AG10803 (cell line): ENCODE measurements around the gene ADGRV1.

Experiments used
- DNase-seq: peaks from one replicate; pipeline ENCODE4 v3.0.0; 2010; ENCODE audit warnings: low read depth
- H3K4me3 ChIP-seq: 2 replicates; pipeline ENCODE4 v1.5.1; 2011; ENCODE audit warnings: mild to moderate bottlenecking, low read length, control low read depth
- TF ChIP-seq, protein P1 (sequence below): conservative IDR thresholded peaks from 2 replicates; pipeline ENCODE4 v1.5.1; 2011; ENCODE audit warnings: mild to moderate bottlenecking, low read length, control low read depth, inconsistent platforms

ADGRV1 gene

DNA sequence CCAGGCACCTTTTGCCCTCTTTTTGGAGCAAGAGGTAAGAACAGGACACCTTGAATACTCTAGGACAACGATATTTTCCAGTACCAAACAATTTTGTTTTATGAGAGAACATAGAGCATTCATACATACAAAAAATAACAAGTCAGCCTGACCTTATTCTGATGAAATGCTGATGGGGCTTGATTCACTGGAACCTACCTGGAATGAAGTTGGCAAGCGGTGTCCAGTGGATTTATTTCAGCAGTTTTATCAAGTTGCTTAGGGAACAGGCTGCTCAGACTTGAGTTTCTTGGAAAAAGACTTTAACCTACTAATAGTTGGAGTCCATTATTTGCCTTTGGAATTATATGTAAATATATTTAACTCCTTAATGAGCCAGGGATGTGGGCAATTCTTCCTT lies 502.5 kb downstream of the ADGRV1 start:
- DNase-seq = no peak
- TF ChIP-seq, protein P1, sequence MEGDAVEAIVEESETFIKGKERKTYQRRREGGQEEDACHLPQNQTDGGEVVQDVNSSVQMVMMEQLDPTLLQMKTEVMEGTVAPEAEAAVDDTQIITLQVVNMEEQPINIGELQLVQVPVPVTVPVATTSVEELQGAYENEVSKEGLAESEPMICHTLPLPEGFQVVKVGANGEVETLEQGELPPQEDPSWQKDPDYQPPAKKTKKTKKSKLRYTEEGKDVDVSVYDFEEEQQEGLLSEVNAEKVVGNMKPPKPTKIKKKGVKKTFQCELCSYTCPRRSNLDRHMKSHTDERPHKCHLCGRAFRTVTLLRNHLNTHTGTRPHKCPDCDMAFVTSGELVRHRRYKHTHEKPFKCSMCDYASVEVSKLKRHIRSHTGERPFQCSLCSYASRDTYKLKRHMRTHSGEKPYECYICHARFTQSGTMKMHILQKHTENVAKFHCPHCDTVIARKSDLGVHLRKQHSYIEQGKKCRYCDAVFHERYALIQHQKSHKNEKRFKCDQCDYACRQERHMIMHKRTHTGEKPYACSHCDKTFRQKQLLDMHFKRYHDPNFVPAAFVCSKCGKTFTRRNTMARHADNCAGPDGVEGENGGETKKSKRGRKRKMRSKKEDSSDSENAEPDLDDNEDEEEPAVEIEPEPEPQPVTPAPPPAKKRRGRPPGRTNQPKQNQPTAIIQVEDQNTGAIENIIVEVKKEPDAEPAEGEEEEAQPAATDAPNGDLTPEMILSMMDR = no peak
- H3K4me3 ChIP-seq = no peak overlapping the region

DNA sequence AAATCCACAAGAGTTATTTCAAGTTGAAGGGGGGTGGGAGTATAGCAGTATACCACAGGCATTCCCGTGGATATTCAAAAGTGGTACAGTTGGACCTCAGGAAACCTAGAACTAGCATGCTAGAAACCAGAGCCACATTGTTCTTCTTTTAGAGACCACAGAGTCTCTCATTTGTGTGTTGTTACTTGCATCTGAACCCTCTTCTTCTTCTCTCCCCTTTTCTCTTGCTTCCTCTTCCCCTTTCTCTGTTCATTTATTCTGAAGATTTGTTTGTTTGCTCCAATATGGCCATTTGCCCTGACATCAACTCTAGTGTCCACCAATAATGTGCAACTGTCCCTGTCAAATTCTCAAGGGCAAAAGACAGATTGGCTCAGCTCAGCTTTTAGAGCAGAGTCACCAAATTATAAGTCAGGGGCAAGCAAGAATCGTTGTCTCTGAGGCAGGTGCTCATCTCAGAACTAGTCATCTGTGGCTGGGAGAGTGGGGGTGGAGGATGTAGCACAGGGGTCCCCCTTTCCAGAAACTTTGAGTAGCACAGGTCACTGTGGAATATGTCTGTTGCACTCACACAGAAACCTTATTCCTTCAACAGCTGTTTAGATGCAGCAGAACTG lies 503.5 kb downstream of the ADGRV1 start:
- H3K4me3 ChIP-seq = no peak overlapping the region
- no peak for DNase-seq
- TF ChIP-seq, protein P1 = no peak

DNA sequence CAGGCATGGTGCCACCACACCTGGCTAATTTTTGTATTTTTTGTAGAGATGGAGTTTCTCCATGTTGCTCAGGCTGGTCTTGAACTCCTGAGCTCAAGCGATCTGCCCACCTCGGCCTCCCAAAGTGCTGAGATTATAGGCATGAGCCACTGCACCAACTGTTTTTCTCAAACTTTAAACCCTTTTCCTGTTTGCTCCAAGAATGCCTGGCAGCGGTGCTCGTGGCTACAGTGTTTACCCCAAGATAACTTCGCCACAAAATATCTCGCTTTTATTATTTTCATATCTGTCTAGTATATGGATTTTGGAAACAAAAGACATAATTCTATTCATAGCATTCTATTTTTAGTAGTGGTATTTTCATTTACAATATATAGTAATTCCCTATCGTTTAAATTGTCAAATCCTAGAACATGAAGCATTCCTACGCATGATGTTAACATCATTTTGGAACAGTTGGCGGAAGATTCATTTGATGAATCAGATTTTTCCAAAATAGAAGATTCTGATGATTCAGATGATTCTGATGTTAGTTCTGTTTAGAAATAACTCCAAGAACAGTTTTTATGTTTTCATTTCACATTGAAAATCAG lies 504.6 kb downstream of the ADGRV1 start:
- DNase-seq = peak; percentile 55
- peak overlapping the region; percentile 12 for H3K4me3 ChIP-seq

DNA sequence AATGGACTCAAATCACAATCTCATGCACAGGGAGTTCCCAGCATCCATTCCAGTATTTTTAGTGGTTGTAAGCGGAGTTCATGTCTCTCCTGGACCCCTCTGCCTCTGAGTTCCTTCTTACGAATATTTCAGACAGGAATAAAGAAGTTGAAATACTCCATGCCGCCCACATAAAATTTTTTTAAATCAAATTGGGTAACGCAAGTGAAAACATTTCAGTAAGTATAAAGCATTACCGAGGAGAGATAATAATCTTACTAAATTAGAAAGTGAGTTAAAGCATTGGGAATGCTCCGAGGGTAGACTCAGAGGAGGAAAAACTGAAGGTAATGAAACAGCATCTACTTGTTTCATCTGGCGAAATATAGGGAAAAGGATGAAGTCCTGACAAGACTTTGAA lies 506.9 kb downstream of the ADGRV1 start:
- DNase-seq = no peak
- no peak overlapping the region for H3K4me3 ChIP-seq
- TF ChIP-seq, protein P1 = no peak

DNA sequence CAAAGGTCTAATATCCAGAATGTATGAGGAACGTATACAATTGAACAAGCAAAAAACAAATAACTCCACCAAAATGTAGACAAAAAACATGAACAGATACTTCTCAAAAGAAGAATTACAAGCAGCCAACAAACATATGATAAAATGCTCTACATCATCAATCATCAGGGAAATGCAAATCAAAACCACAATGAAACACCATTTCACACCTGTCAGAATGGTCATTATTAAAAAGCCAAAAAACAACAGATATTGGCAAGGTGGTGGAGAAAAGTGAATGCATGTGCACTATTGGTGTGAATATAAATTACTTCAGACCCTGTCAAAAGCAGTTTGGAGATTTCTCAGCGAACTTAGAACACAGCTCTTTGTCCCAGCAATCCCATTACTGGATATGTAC lies 510.8 kb downstream of the ADGRV1 start:
- TF ChIP-seq, protein P1 = no peak
- no peak overlapping the region for H3K4me3 ChIP-seq
- no peak for DNase-seq

DNA sequence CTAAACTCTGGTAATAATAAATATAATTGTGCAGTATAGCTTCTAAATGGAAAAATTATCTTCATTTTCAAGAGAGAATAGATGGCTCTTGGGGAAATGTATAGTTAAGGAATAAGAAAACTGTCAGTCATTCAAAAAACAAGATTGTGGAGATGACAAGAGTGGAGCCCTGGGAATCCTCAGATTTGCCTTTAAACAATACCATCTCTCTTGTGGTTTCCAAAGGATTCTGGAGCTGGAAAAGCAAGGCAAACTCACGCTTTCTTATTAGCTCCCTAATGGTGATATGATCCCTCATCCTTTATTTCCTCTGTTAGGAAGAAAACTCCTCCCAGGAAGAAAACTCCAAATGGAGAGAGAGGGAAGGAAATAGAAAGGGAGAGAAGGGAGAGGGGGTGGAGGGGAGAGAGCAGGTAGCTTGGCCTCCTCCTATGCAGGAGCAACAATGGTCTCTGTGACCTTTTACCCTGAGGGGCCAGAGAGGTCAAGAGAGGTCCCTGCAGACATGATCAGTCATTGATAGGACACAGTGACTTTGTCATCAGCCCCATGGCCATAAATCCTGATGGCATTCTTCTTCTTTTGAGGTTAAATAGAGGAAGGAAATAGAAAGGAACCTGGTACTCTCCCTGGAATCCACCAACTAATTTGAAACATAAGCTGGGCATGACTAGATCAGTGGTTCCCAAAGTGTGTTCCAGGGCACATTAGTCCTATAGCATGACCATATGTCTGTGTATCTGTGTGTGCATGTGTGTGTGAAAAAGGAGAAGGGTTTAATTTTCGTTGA lies 512.4 kb downstream of the ADGRV1 start:
- no peak for DNase-seq
- H3K4me3 ChIP-seq = no peak overlapping the region
- TF ChIP-seq, protein P1 = no peak

DNA sequence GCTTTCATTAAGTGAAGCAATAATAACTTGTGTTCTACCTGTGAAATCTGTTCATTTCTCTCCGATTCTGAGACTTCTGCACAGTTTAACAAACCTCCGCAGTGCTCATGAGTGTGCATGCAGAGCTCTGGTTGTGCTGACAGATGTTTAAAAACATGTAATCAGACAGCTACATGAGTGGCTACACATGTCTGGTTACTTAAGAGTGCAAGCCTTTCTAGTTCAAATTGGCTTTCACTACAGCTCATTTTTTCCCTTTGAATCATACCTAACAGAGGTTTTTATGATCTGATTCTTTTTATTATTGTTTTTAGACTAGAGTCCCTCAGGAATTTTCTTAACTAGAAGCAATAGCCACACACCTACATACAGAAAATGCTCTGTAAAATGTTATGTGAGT lies 514.3 kb downstream of the ADGRV1 start:
- no peak overlapping the region for H3K4me3 ChIP-seq
- TF ChIP-seq, protein P1 = no peak
- peak; percentile 84 for DNase-seq
